NCI-H345 treated with DMSO at 0.1 percent for 48 hours (cell line): ENCODE results near the gene DOC2A.
"Not testable (repeated sequence)": the region's sequence is repeated elsewhere in the genome, so short reads cannot be mapped to it uniquely, and the experiment has no call there.

Source experiments
- DNase-seq: peaks from one replicate; lab custom pipeline; 2025; ENCODE audit not compliant: unreplicated experiment; lab: John Stamatoyannopoulos, UW

The DOC2A gene

GRCh38 chr16:29973384-29974246 lies 37.2 kb downstream of the DOC2A start, which contains the start of gene TAOK2:
TSS of gene TAOK2 (plus strand) at chr16:29973868. CDS start at chr16:29977773, 3,905 bp downstream.
- DNase-seq: peak; percentile 99

- no peak for DNase-seq
Observed at GRCh38 chr16:29972992-29973383, 37.8 kb downstream of the DOC2A start.

DNA sequence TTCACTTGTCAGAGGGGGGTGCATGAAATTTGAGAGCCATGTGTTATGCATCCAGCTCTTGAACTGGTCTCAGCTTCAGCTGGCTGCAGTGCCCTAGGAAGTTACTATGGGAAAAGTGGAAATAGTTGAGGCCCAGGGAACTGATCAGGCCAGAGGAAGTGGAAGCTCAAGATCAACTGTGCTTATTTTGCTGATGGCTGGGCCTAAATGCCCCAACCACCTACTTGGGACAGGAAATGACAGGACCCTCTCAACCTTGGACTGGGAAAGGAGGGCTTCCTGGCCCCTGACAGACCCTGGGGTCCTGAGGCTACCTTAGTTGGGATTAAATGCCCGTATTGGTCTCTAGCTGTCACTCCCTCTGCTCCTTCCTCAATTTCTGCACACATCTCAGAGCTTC lies 38.3 kb downstream of the DOC2A start:
- no peak for DNase-seq

DNA sequence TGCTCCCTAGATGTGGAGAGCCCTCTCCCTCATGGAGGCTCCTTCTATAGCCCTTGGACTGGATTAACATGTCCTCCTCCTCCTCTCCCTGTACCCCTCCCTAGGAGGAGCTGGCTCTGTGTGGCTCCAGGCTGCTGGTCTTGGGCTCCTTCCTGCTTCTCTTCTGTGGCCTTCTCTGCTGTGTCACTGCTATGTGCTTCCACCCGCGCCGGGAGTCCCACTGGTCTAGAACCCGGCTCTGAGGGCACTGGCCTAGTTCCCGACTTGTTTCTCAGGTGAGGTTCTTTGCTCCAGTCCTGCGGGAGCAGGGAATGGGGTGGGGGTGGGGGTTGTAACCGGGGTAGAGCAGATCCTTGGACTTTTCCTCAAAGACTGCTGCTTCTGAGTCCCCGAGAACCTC lies 39.5 kb downstream of the DOC2A start:
- no peak for DNase-seq

DNA sequence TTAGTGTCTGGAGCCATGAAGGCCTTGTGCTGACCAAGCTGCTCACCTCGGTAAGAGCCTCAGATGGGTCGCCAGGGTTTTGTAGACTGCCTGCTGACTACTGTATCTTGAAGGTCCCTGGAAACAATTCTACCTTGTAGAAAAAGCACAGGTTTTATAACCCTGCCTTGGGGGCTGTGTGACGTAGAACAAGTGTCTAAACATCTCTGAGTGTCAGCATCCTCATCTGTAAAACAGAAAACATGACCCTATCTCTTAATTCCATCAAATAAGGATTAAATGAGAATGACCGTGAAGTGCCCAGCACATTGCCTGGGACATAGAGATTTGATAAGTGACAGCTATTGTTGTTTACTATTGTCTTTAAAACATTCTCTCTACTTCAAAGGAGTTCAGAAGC lies 42.6 kb downstream of the DOC2A start:
- DNase-seq: no peak

DNA sequence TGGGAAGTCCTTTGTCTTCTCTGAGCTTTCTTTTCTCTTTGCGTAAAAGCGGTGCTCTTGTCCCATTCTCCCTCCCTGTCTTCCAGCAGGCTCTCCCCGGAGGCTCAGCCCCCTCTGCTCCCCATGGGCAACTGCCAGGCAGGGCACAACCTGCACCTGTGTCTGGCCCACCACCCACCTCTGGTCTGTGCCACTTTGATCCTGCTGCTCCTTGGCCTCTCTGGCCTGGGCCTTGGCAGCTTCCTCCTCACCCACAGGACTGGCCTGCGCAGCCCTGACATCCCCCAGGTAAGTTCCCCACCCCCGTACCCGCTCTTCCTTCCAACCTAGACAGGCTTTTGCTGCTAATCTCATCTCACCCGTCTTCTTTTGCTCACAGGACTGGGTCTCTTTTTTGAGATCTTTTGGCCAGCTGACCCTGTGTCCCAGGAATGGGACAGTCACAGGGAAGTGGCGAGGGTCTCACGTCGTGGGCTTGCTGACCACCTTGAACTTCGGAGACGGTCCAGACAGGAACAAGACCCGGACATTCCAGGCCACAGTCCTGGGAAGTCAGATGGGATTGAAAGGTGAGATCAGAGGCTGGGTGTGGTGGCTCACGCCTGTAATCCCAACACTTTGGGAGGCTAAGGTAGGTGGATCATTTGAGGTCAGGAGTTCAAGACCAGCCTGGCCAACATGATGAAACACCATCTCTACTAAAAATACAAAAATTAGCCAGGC lies 47.6 kb downstream of the DOC2A start:
- no peak for DNase-seq

DNA sequence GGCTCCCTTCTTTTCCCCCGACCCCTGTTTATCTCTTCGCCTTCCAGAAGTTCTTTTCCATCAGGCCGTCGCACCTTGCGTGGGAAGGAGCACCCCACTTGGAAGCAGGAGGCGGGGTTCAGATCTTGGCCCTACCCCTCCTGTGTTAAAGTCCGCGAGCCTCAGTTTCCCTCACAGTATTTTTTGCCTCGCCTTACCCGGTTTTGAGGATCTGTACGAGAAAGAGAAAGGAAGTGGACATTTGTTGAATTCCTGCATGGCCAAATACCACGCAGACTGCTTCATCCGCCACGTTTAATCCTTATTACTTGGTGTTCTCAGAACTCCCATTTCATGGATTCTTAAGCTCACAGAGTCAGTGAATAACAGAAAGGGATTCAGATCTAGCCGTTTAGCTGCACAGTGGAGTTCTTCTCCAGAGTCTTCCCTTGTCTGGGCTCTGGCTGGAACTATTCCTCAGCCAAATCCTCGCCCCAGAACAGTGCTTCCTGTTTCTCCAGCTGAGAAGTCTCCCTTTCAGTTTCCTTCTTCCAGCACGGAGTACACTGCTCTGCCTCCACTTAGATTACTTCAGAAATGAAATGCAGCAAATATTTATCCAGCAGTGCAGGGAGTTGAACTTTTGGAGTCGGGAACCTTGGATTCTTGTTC lies 48.4 kb downstream of the DOC2A start:
- DNase-seq: no peak

DNA sequence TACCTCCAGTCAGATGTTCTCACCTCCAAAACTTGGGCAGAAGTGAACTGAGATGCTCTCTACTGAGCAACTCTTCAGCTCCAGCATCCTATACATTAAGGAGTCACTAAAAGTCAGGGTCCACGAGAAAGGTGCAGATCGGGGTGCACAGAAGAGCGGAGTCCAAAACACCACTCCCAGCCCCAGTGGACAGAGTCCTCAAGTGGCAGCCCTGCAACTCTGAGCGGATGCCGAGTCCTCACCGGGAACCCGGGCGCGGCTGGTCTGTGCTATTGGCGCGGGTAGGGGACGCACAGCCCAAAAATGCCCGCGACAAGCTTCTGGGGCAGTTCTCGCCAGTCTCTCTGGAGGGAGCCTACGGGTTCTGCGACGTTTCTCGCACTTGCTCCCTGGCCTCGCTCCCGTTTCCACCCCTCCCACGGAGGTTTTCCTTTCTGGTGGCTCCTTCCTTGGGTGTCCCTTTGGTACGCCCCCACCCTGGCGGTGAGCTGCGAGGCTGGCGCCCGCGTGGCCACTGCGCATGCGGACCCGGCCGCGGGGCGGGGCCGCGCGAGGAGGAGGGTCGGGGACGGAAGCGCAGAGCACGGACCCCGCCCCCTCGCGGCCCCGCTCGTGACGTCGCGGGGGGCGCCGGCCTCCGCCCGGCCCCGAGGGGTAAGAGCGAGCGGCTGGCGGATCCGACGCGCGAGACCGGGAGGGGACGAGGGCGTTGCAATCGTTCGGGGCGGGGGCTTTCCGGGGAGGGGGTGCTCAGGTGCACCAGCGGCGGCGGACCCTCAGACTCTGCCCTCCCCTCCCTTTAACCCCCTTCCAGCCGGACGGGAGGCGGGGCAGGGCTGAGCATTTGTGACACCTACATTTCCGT lies 49.1 kb downstream of the DOC2A start, which contains the start of gene TMEM219:
Gene TMEM219 (plus strand): TSS at position 601 of the 865 bp plus-strand sequence. CDS start 1,065 bp downstream, outside the sequence.
- peak; percentile 91 for DNase-seq

DNA sequence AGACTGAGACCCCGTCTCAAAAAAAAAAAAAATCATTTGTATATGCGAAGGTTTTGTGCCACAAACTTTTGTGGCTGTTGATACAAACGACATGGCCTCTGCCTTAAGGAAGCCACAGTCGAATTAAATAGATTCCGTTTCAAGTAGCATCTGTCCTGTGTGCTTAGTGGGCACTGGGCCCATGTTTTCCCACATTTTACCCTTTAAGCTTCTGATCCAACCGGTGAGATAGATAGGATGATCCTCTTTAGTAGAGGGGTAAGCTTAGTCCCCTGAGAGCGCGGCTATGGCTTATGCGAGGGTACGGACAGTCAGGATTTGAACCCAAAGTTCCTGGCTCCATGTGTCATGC lies 49.7 kb downstream of the DOC2A start:
- DNase-seq: no peak

GRCh38 chr16:29959821-29960220 lies 51.0 kb downstream of the DOC2A start:
- DNase-seq: not testable (repeated sequence)

- DNase-seq: no peak
Observed at GRCh38 chr16:29959293-29959692, 51.5 kb downstream of the DOC2A start.

DNA sequence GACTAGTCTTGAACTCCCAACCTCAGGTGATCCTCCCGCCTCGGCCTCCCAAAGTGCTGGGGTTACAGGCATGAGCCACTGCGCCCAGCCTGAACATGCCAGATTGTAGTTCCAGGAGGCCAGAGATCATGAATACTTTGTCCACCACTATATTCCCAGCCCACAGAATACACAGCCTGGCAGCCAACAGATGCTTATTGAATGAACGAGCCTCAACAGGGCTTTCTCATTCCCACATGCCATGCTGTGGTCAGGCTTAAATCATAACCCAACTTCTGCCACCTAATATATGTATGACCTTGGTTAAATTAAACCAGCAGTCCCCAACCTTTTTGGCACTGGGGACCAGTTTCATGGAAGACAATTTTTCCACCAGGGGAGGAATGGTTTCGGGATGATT lies 52.1 kb downstream of the DOC2A start:
- no peak for DNase-seq
